ENCODE results near the gene BMP7.

DNA sequence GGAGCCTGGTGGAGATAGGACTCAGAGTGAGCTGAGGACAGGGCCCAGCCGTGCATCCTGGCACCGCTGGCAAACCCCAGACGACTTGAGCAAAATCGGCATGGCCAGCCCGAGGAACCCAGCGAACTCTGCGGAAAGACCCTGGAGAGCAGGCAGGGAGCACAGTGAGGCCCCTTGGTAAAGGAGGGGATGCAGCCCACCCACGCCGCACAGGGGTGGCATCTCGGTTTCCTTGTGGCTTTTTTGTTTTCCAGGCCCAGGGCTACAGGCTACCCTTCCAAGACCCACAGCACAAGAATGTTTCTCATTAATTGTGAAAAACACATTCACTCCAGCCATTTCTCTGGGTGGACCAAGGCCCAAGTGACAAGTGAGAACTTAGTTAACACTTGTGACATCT, 71.4 kb downstream of the BMP7 start:
- TF ChIP-seq, protein P1, sequence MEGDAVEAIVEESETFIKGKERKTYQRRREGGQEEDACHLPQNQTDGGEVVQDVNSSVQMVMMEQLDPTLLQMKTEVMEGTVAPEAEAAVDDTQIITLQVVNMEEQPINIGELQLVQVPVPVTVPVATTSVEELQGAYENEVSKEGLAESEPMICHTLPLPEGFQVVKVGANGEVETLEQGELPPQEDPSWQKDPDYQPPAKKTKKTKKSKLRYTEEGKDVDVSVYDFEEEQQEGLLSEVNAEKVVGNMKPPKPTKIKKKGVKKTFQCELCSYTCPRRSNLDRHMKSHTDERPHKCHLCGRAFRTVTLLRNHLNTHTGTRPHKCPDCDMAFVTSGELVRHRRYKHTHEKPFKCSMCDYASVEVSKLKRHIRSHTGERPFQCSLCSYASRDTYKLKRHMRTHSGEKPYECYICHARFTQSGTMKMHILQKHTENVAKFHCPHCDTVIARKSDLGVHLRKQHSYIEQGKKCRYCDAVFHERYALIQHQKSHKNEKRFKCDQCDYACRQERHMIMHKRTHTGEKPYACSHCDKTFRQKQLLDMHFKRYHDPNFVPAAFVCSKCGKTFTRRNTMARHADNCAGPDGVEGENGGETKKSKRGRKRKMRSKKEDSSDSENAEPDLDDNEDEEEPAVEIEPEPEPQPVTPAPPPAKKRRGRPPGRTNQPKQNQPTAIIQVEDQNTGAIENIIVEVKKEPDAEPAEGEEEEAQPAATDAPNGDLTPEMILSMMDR (IDR thresholded peaks at IDR 0.05) = no peak
- no peak for TF ChIP-seq POLR2A (IDR thresholded peaks at IDR 0.05)
- TF ChIP-seq POLR2AphosphoS5 (IDR thresholded peaks at IDR 0.05; ENCODE audit: insufficient read depth in 1 of 2, low read depth in 1 of 2) = no peak
